GM19467 (cell line): ENCODE measurements around the gene ERFL.
"Not testable (repeated sequence)": the region's sequence is repeated elsewhere in the genome, so short reads cannot be mapped to it uniquely, and the experiment has no call there.

Source experiments
- ATAC-seq: cut with Tn5 transposase; IDR thresholded peaks from one replicate; pipeline ENCODE4 v1.9.1; 2021; ENCODE audit warnings: mild to moderate bottlenecking, moderate library complexity; ENCODE audit not compliant: unreplicated experiment

The ERFL gene

DNA sequence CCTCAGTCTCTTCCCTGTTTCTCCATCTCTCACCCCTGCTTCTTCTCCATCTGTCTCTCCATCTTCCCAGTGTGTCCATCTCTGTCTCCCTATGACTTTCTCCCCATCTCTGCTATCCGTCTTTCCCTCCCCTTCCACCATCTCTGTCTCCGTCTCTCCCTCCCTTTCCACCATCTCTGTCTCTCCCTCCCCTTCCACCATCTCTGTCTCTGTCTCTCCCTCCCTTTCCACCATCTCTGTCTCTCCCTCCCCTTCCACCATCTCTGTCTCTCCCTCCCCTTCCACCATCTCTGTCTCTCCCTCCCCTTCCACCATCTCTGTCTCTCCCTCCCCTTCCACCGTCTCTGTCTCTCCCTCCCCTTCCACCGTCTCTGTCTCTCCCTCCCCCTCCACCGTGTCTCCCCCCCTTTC is 13.8 kb downstream of the ERFL start:
- not testable (repeated sequence) for ATAC-seq

GRCh38 chr19:41913538-41914423 is 14.5 kb downstream of the ERFL start:
- ATAC-seq: no peak

DNA sequence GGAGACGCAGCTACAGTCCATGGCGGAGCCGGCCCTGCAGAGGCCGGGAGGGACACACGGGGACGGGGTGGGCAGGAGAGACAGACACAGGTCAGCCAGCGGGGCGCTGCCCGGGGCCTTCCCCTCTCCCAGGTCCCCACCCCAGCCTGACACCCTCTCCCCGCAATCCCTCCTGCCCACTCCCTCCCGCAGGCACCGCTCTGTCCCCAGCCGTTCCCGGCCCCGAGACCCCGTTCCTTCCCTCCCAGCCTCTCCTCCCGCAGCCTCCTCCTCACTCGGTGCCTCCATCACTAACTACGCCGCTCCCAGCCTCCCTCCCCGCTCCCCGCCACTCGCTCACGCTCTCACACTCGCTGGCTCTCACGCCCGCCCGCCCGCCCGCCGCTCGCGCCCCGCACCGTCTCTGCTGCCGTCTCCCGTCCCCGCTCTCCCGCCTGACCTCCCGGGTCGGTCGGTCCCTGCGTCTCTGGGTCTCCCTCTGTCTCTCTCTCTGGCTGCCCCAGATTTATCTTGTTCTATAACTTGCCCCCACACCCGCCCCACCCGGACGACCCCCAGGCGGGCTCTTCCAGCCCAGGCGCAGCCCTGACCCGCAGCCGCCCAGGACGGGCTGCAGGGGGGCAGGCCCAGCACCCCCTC is 15.2 kb downstream of the ERFL start:
- ATAC-seq: no peak

GRCh38 chr19:41911889-41912731 is 16.1 kb downstream of the ERFL start:
- no peak for ATAC-seq

DNA sequence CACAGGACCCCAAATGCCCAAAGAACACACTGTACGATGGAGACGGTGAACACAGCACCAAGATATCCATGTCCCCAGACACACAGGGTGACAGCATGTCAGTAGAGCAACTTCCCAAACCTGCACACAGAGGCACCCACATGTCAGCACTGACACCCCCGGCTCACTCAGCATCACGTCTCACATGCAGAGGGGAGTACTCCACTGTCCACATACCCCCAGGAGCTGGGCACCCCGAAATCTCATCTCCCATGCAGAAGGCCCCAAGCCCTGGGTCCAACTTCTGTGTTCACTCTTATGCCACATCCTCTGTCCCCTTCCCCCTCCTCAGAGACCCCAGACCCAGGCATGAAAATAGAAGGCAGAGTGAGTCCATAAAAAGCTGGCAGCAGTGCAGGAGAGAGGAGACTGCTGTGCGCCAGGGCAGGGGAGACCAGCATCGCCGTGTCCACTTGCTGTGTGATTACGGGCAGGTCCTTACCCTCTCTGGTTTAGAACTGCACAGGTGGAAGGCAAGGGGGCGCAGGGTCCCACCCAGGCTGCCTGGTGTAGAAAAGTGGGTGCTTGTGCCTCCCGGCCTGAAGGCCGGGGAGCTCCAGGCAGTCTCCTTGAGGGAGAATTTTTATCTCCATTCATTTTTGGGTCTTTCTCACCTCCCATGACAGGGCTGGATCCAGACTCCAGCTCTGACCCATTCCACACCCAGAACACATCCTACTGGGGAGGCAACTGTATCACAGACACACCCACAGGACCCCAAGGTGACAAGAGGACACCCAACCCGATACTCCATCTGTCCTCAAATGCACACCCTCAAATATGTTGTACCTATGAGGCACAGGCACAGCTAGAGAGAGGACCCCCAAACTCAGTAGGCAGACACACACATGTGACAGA is 17.0 kb downstream of the ERFL start:
- no peak for ATAC-seq

DNA sequence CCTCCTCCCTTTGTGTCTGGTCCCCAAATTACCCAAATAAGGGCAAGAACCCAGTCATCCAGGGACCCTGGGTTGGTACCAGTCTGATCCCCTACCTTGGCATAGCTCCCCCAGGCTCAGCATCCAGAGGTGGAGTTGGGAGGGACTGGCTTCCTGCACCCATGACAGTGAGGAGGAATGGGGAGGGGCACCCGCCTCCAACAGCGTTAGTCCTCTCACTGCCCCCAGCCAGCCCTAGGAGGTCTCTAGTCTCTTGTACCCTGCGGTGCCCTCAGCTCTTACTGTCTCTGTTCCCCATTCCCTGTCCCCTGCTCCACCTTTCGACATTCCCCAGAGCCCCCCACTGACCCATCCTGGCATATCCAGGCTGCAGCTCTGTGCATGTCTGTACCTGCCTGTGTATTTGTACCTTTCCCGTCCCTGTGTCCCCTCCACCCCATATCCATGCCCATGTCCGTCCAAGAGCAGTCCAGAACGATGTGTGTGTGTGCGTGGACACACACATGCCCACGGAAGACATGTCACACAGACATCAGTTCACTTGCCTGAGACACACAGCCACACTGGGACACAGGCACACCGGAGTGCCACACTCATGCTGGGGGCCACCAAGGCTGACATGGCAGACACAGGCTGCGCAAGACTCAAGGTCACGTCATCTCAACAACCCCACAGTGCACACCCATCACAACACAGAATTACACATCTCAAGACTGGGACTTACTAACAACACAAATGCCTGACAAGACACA is 17.8 kb downstream of the ERFL start:
- ATAC-seq: no peak

GRCh38 chr19:41909706-41910105 is 18.5 kb downstream of the ERFL start:
- ATAC-seq: no peak

GRCh38 chr19:41908724-41909464 is 19.4 kb downstream of the ERFL start:
- no peak for ATAC-seq

DNA sequence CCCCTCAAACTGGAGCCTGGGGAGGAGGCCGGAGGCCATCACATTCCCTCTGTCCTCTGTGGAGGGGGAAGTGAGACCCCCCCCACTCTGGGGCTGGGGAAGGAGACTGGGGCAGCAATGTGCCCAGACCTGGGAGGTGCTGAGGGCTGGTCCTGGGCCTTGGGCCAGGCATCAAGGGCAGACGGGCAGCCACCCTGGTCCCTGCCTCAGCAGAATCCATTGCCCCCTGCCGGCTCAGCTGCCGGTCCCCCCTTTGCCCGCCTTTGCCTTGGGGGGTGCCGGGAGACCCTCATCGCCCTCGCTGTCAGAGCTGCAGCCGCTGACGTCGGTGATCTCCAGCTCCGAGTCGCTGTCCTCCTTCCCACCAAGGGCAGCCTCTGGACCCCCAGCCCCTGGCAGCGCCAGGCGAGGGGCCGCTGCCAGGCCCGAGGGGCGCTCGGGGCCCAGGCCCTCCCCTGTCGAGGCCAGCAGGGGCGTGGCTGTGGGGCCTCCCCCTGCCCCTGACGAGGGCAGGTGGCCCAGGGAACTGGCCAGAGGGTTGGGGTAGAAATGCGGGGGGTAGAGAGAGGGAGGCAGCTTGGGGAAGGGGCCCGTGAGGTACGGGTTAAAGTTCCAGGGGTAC is 20.1 kb downstream of the ERFL start:
- no peak for ATAC-seq

GRCh38 chr19:41906916-41907680 is 21.2 kb downstream of the ERFL start:
- ATAC-seq: no peak

DNA sequence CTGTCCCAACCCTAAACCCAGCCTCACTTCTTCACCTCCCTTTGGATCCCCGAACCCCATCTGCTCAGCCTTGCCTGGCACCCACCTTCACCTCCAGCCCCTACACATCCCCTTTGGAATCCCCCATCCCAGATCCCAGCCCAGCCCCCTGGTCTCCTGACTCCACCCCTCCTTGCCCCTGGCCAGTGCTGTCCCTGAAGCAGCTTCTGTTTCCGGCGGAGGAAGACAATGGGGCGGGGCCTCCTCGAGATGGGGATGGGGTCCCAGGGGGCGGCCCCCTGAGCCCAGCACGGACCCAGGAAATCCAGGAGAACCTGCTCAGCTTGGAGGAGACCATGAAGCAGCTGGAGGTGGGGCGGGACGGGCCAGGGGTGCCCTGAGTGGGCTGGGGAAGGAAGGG is 22.0 kb downstream of the ERFL start:
- no peak for ATAC-seq

DNA sequence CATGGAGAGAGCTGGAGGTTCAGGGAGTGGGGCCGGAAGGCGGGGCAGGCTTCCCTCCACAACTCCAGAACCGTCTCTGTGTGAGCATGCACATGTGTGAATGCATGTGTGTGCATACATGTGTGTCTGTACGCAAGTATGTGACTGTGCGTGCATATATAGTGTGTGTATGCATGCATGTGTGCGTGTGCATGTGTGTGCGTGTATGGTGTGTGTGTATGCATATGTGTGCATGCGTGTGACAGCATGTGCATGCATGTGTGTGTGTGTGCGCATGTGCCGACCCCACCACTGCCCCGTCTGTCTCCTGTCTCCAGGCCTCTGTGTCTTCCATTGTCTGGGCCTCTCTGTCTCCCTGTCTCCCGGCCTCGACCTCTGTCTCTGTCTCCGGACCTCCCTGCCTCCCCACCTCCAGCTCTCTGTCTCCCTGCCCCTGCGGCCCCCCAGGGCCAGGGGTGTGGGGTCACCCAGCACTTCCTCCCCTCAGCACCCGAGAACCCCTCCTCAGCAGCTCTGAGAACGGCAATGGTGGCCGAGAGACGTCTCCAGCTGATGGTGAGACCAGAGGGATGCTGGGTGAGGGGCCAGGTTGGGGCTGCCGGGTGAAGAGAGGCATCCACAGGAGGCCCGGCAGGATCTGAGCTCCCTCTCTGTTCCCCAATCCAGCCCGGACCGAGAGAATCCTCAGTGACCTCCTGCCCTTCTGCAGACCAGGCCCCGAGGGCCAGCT is 22.8 kb downstream of the ERFL start:
- ATAC-seq: no peak

DNA sequence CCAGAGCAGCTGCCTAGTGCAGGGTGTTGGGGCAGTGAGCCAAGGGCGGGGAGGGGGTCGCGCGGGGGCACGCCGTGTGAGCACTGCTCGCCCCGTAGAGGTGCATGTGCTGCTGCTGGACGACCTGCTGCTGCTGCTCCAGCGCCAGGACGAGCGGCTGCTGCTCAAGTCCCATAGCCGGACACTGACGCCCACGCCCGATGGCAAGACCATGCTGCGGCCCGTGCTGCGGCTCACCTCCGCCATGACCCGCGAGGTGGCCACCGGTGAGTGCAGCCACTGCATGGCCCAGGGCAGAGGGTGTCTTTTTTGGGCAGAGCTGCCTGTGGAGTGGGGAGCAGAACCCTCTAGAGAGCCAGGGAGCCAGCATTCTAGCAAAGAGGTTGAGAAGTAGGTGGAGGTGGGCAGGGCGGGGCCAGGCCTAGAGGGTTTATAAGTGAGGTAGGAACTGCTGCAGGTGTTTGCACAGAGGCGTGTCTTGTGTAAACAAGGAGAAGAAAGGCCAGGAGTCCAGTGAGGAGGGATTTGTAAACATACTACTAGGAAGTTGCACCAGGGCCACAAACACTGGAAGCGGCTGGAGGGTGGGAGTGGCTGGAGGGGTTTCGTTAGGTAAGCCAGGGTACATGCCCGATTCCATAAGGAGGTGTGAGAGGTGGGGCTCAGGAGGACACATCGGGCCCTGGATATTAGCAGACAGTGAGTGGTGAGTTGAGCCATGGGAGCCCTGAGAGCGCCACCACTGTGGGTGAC is 24.0 kb downstream of the ERFL start:
- ATAC-seq: no peak

DNA sequence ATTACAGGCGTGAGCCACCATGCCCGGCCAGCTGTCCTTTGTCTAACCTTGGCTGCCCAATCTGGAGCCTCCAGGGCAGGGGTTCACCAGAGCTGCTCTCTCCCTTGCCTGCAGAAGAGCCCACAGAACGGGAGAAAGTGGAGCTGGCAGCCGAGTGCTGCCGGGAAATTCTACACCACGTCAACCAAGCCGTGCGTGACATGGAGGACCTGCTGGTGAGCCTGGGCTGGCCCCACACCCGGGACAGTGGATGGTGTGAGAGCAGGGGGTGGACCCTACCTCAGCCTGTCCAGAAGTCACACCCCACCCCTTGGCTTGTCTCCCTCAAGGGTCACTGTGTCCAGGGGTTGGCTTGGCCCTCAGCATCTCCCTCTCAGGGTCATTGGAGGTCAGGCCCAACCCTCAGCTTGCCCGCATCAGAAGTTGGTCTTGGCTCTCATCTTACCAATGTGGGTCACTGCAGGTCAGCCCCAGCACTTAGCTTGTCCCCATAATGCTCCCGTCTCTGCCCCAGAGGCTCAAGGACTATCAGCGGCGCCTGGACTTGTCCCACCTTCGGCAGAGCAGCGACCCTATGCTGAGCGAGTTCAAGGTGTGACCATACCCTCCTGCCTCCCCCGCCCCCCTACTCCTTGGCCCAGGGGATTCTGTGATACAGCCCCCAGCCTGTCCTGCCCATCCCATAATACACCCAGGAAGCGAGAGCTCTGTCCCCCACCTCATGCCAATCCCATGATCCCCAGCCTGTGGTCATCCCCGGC is 24.9 kb downstream of the ERFL start:
- ATAC-seq: no peak

DNA sequence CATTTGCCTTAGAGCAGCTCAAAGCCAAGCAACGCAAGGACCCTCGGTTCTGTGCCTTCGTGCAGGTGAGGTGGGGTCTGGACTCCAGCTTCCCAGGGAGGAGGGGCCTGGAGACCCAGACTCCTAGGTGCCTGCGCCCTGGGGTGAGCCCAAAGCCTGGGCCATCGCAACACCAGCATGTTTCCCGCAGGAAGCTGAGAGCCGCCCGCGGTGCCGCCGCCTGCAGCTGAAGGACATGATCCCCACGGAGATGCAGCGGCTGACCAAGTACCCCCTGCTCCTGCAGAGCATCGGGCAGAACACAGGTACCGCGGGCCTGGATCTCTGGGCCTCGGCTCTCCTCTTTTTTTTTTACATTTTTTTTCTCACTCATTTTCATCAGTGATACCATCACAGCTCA is 25.7 kb downstream of the ERFL start:
- no peak for ATAC-seq
